Astrocyte (in vitro differentiated cells and primary cell): ENCODE results near the gene OR10C1.

Experiments
- CTCF ChIP-seq: IDR thresholded peaks from 2 replicates; pipeline ENCODE4 v1.5.1; 2011; ENCODE audit warnings: low read depth, mild to moderate bottlenecking, inconsistent platforms, low read length, moderate library complexity; ENCODE audit not compliant: insufficient read depth
- EZH2 ChIP-seq: IDR thresholded peaks from 2 replicates; pipeline ENCODE4 v1.6.1; 2012; ENCODE audit warnings: mild to moderate bottlenecking, low read length, inconsistent platforms; ENCODE audit not compliant: insufficient read depth

GRCh38 chr6:29442719-29443118 is 3.6 kb downstream of the OR10C1 start:
- no peak for TF ChIP-seq CTCF
- no peak for TF ChIP-seq EZH2
